Kidney epithelial cell (primary cell): ENCODE data around the gene CD8B. TPM values are rescaled to one million over a fixed set of nuclear protein-coding genes. Genes with fewer than 3 reads are reported as not detected.

Source experiments
- DNase-seq: peaks from one replicate; pipeline ENCODE4 v3.0.0-alpha.2; 2010; ENCODE audit warnings: low read depth
- H3K27me3 ChIP-seq: 2 replicates; pipeline ENCODE4 v1.6.0; 2011; ENCODE audit warnings: low read length; ENCODE audit not compliant: control insufficient read depth, insufficient read depth
- H3K36me3 ChIP-seq: 2 replicates; pipeline ENCODE4 v1.5.1; 2011; ENCODE audit warnings: low read length; ENCODE audit not compliant: control insufficient read depth, insufficient read depth
- H3K4me3 ChIP-seq: 2 replicates; pipeline ENCODE4 v1.5.1; 2011; ENCODE audit warnings: low read depth, mild to moderate bottlenecking, control low read depth, low read length
- total RNA-seq: library from RNA; depleted of rRNA; stranded (reverse); fragments of >200 nt; gene quantifications from 2 replicates; pipeline ENCODE4 v1.2.3, GENCODE V29; 2015
- TF ChIP-seq, protein P1 (sequence below): IDR thresholded peaks from 2 replicates; pipeline ENCODE4 v1.5.1; 2011; ENCODE audit warnings: mild to moderate bottlenecking, moderate library complexity, low read length, control low read depth, inconsistent platforms; ENCODE audit not compliant: insufficient read depth, poor library complexity, severe bottlenecking

Gene CD8B
- total RNA-seq, 1 donor from 2014 or later, result 2.0 TPM

DNA sequence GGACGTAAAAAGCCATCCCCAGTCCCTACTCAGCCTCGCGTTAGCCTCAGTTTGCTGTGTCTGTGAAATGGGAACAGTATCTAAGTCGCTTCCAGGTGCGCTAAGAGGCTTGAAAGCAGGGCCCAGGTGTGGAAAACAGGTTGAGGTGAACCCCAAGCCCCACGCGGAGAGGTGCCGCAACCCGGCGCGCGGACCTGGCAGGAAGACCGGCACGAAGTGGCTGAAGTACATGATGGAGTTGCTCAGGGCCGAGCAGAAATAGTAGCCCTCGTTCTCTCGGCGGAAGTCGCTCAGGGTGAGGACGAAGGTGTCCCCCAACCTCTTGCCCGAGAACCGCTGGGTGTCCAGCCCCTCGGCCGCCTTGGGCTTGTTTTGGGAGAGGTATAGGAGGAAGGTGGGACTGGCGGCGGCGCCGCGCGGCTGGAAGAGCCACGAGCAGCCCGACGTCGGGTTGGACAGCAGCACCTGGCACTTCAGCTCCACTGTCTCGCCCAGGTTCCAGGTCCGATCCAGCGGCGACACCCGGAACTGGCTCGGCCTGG, 71.5 kb downstream of the CD8B start:
- Histone ChIP-seq H3K4me3 (no peak overlapping the region), H3K36me3 (no peaks in the 10 kb centered on the region), H3K27me3 (peaks cover 48% of the 10 kb centered on the region)
- DNase-seq, result no peak
- TF ChIP-seq, protein P1, sequence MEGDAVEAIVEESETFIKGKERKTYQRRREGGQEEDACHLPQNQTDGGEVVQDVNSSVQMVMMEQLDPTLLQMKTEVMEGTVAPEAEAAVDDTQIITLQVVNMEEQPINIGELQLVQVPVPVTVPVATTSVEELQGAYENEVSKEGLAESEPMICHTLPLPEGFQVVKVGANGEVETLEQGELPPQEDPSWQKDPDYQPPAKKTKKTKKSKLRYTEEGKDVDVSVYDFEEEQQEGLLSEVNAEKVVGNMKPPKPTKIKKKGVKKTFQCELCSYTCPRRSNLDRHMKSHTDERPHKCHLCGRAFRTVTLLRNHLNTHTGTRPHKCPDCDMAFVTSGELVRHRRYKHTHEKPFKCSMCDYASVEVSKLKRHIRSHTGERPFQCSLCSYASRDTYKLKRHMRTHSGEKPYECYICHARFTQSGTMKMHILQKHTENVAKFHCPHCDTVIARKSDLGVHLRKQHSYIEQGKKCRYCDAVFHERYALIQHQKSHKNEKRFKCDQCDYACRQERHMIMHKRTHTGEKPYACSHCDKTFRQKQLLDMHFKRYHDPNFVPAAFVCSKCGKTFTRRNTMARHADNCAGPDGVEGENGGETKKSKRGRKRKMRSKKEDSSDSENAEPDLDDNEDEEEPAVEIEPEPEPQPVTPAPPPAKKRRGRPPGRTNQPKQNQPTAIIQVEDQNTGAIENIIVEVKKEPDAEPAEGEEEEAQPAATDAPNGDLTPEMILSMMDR, result no peak

DNA sequence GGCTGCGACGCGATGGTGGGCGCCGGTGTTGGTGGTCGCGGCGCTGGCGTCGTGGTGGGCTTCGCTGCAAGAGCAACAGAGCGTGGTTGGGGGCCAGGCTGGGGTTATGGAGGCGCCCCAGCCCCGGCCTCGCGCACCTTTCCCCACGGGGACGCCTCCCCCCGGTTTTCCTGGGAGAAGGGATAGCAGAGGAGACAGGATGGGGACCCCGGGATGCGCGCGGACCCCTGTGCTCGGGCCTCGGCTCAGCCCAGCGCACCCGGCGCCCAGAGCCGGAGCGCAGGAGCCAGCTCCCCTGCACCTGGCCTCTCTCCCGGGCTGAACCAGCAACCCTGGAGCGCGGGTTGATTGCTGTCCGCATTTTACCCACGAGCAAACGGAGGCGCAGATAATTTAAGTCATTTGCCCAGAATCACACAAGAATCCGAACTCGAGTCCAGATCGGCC, 72.0 kb downstream of the CD8B start:
- TF ChIP-seq, protein P1, result no peak
- Histone ChIP-seq H3K4me3 (no peak overlapping the region), H3K27me3 (peaks cover 48% of the 10 kb centered on the region), H3K36me3 (no peaks in the 10 kb centered on the region)
- DNase-seq, result no peak

DNA sequence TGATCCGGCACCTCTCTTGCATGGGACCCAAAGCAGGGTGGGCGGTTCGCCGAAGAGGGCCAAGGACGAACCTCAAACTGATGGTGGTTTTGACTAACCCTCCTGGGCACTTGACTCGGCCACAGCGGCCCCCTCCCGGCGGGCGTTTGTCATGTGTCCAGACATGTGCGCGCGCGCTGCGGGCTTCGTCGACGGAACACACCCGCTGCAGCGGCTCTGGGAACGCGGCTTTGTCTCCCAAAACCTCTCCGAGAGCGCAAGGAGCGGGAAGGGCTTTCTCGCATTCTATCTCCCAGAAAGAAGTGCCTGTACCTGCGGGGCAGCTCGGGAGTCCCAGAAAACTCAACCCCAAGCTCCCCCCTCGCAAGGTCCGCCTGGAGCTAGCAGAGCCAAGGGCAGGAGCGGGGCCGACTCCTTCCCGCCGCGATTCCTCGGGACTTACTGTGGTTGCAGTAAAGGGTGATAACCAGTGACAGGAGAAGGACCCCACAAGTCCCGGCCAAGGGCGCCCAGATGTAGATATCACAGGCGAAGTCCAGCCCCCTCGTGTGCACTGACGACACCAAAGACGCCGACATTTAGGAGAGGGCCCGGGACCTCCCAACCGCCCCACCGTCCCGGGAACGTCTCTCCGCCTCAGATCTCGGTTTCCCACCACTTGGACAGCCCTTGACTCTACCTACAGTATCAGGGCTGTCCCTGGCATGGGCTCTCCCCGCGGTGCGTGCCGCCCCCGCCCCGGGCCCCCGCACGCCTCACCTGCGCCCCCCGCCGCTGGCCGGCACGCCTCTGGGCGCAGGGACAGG, 72.6 kb downstream of the CD8B start:
- TF ChIP-seq, protein P1, result no peak
- no peak overlapping the region for H3K4me3 ChIP-seq
- H3K36me3 ChIP-seq, result no peaks in the 10 kb centered on the region
- no peak for DNase-seq
- H3K27me3 ChIP-seq, result peaks cover 48% of the 10 kb centered on the region

DNA sequence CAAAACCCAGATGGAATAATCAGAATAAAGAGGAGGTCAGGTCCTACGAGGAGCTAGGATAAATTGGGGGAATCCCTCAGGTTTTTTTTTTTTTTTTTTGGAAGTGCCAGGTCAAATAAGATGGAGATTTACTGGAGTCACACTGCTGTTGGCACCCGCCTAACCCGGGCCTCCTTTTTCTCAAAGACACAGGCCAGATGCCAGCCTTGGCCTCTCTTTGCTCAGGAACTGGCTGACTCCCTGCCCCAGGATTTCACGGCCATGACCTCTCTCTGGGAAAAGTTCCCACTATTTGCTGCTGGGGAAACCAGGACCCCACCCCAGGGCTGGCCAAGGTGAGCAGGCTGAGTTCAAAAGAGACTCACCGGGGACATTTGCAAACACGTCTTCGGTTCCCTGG, 73.5 kb downstream of the CD8B start:
- TF ChIP-seq, protein P1, result no peak
- Histone ChIP-seq H3K4me3 (no peak overlapping the region), H3K36me3 (no peaks in the 10 kb centered on the region), H3K27me3 (peaks cover 42% of the 10 kb centered on the region)
- no peak for DNase-seq

DNA sequence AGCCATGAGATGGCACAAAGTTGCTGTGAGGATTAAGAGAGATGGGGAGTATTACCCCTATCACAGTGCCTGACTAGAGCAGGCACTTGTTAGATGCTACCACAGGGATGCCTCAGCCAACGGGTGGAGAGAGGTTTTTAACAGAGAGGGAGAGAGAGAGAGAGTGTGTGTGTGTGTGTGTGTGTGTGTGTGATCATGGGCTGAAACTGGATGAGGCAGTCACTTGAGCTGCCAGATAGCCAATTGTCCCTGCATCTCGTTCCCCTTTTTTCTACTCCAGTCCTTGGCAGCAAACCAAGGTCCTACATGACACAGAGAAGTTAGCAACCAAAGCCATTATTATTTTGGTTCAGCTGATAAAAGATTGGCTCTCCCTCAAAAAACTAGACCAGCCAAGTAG, 74.0 kb downstream of the CD8B start:
- no peak for DNase-seq
- H3K36me3 ChIP-seq, result no peaks in the 10 kb centered on the region
- H3K4me3 ChIP-seq, result no peak overlapping the region
- peaks cover 42% of the 10 kb centered on the region for H3K27me3 ChIP-seq
- TF ChIP-seq, protein P1, result no peak

DNA sequence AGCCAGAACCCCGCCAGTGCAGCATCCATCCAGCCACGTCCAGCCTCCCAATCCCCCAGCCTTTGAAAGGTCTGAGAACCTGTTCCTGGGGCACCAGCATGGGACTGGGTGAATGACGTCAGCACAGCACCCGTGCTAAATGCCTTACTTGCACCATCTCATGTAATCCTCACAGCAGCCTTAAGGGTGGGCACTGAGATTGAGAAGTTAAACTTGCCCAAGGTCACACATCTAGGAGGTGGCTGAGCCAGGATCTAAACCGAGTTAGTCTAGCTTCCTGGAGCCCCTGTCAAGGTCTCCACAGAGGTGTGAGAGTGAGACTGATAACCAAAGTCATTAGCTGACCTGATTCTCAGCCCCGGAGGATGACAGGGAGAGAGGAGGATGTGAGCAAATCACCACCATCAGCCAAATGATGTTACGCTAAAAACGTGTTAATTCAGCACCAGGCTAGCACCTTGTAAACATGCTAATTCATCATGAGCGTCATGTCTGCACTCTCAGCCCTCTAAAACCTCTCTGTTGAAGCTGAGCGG, 75.6 kb downstream of the CD8B start:
- no peak for DNase-seq
- H3K36me3 ChIP-seq, result no peaks in the 10 kb centered on the region
- TF ChIP-seq, protein P1, result no peak
- H3K27me3 ChIP-seq, result peaks cover 32% of the 10 kb centered on the region
- no peak overlapping the region for H3K4me3 ChIP-seq
